Gastrocnemius medialis (tissue), 4 donors: ENCODE results near the gene CCM2.

Experiments
- CTCF ChIP-seq, 5 experiments: fragments of 450-650 bp in 3 of 5; fragments of 200-600 bp in 2 of 5; sonication (generic) in 2 of 5; IDR thresholded peaks in 4 of 5; conservative IDR thresholded peaks in 1 of 5; 1 replicate in 4 of 5; 2 replicates in 1 of 5; pipeline ENCODE4 v1.5.1; 2016 to 2019; ENCODE audit warnings: antibody characterized with exemption in 5 of 5, mild to moderate bottlenecking in 3 of 5, moderate library complexity in 3 of 5
- POLR2A ChIP-seq, 2 donors: fragments of 450-650 bp; IDR thresholded peaks; one replicate each; pipeline ENCODE4 v1.6.1; 2017; ENCODE audit warnings: antibody characterized with exemption in 2 of 2, mild to moderate bottlenecking in 2 of 2, moderate library complexity in 2 of 2

GRCh38 chr7:44964384-44964830, 35.6 kb upstream of the CCM2 start:
- TF ChIP-seq CTCF (IDR thresholded peaks at IDR 0.05 in 4 of 5, conservative IDR thresholded peaks at IDR 0.05 in 1 of 5) = no peak
- TF ChIP-seq POLR2A (IDR thresholded peaks at IDR 0.05) = no peak
